ENCODE results near the gene MAMSTR.
"Not testable (repeated sequence)": the region's sequence is repeated elsewhere in the genome, so short reads cannot be mapped to it uniquely, and the experiment has no call there.

MAMSTR gene, protein sequence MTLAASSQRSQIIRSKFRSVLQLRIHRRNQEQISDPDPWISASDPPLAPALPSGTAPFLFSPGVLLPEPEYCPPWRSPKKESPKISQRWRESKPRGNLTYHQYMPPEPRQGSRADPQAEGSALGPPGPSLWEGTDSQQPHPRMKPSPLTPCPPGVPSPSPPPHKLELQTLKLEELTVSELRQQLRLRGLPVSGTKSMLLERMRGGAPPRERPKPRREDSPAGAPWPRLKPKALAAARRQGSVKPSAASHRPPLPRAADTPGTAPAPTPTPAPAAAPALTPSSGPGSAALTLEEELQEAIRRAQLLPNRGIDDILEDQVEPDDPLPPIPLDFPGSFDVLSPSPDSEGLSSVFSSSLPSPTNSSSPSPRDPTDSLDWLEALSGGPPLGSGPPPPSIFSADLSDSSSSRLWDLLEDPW

GRCh38 chr19:48719263-48720171 lies at the start of gene MAMSTR:
MAMSTR (minus strand) TSS chr19:48719725; CDS start chr19:48719031, 694 bp downstream.
- peak; percentile 51 for DNase-seq

DNA sequence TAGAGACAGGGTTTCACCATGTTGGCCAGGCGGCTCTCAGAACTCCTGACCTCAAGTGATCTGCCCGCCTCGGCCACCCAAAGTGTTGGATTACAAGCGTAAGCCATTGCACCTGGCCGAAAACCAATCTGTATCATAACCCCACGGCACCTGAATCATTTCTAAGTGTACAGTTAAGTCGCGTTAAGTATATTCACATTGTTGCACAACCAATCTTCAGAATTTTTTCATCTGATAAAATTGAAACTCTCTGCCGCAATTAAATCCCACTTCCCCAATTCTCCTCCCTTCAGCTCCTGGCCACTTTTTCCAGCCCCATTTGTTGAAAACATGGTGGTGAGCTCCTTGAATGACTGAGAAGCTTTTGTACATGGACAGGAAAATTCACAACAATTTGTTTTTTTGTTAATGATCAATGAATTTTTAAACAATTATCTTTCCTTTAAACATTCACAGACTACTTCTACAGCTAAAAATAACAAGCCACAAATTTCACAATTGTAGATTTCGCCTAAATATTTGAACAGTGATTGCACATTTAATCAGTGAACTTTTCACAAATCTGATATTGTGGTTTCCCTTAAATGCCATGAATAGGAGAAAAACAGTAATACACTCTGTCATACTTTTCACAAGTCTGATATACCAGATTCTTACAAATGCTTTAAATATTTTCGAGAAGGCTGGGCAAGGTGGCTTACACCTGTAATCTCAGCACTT lies 49.6 kb upstream of the MAMSTR start:
- DNase-seq, result no peak

GRCh38 chr19:48768171-48768753 lies 48.7 kb upstream of the MAMSTR start:
- not testable (repeated sequence) for DNase-seq

DNA sequence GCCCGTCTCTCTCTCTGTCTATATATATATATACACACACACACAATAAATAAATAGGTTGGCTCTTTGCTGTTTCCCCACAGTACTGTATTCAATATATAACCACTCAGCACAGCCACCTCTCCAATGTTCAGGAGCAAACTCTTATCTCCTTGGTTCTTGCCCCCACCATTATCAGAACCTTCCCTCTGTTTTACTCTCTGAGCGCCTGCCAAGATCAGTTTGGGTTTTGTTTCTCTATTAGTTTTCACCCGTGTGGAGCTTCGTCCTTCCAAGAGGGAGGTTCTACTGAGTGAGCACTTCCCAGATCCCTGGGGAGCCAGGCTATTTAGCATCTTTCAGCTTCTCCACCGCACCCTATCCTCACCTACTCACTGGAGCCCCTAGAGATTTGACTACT lies 46.3 kb upstream of the MAMSTR start:
- not testable (repeated sequence) for DNase-seq

DNA sequence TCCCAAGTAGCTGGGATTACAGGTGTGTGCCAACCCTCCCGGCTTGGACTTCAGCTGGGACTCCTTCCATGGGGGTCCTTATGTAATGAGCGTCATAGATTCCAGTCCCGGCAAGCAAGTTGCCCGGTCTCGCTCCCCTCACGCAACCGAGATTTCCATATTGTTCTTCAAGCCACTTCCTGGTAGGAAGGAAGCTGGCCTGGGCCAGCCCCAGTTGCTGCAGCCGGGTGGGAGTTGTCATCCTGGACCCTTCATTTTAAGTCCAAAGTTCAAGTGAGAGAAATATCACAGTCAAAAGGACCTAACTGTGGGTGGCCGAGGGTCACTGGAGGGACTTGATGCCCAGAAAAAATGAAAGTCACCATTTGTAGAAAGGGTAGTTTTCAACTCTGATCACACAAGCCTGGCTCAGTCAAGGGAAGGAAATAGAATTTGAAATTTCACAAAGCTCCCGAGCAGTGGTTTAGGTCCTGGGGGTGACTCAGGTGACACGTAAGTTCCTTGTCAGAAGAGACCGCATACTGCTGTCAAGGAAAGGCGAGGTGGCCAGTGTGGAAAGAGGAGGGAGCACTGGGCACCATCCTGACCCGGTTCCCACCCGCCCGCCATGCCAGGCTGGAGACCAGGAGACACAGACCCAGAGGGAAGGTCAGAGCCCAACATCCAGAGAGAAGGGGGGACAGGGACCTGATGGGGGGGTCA lies 41.1 kb upstream of the MAMSTR start:
- no peak for DNase-seq

GRCh38 chr19:48757741-48758144 lies 38.2 kb upstream of the MAMSTR start:
- DNase-seq, result no peak

GRCh38 chr19:48757089-48757675 lies 37.7 kb upstream of the MAMSTR start:
- no peak for DNase-seq

GRCh38 chr19:48756686-48757085 lies 37.2 kb upstream of the MAMSTR start:
- no peak for DNase-seq

DNA sequence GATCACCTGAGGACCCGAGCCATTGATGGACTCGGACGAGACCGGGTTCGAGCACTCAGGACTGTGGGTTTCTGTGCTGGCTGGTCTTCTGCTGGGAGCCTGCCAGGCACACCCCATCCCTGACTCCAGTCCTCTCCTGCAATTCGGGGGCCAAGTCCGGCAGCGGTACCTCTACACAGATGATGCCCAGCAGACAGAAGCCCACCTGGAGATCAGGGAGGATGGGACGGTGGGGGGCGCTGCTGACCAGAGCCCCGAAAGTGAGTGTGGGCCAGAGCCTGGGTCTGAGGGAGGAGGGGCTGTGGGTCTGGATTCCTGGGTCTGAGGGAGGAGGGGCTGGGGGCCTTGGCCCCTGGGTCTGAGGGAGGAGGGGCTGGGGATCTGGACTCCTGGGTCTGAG lies 36.7 kb upstream of the MAMSTR start:
- DNase-seq, result no peak

DNA sequence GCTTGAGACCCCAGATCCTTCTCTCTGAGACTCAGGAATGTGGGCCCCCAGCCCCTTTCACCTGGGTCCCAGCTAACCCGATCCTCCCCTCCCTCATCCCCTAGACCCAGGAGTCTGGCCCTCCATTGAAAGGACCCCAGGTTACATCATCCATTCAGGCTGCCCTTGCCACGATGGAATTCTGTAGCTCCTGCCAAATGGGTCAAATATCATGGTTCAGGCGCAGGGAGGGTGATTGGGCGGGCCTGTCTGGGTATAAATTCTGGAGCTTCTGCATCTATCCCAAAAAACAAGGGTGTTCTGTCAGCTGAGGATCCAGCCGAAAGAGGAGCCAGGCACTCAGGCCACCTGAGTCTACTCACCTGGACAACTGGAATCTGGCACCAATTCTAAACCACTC lies 36.3 kb upstream of the MAMSTR start:
- DNase-seq, result no peak

- DNase-seq, result no peak
Measured at GRCh38 chr19:48755084-48755641, 35.6 kb upstream of the MAMSTR start, which contains the start of gene FGF21. FGF21 (plus strand) TSS chr19:48755524; CDS start chr19:48756237, 713 bp downstream.

GRCh38 chr19:48752496-48753365 lies 33.2 kb upstream of the MAMSTR start, which contains the start of gene FUT1:
FUT1 (minus strand) TSS chr19:48752641; CDS start chr19:48751281, 1,360 bp downstream.
- DNase-seq, result peak; percentile 75

GRCh38 chr19:48751845-48752495 lies 32.4 kb upstream of the MAMSTR start:
- peak; percentile 44 for DNase-seq

DNA sequence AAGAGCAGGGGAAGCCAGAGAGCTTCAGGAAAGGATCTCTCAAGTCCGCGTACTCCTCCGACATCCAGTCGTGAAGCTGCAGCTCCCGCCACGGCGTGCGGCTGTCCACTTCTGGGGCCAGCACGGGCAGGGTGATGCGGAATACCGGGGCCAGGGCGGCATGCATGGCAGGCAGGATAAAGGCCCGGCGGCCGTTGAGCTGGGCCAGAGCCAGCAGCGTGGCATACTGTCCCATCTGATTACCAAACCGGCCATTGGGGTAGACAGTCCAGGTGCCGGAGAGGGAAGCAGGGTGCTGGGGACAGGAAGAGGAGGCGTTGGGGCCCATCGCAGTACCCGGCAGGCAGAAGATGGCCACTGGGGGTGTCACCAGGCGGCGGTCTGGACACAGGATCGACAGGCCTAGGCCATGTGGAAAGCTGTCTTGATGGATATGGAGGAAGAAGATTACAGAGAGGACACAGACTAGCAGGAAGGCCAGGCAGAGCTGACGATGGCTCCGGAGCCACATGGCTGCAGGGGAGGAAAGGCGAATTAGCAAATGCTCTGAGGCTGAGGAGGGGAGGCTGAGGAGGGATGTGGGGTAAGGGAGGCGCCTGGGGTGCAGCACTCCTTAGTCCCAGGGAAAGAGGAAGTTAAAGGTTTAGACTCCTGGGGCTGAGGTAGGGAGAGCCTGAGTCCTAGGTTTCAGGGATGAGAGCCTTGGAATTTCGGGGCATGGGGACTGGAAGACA lies 31.4 kb upstream of the MAMSTR start:
- DNase-seq, result no peak

DNA sequence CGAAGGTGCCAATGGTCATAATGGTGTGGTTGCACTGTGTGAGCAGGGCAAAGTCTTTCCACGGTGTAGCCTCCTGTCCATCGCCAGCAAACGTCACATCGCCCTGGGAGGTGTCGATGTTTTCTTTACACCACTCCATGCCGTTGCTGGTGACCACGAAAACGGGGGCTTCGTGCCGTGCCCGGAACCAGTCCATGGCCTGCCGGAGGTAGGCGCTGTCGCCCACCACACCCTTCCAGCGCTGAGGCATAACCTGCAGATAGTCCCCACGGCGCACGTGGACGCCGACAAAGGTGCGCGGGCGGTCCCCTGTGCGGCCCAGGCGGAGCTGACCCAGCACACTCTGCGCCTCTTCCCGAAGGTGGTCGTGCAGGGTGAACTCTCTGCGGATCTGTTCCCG lies 30.8 kb upstream of the MAMSTR start:
- DNase-seq, result no peak

GRCh38 chr19:48749571-48750198 lies 30.2 kb upstream of the MAMSTR start:
- DNase-seq, result no peak

DNA sequence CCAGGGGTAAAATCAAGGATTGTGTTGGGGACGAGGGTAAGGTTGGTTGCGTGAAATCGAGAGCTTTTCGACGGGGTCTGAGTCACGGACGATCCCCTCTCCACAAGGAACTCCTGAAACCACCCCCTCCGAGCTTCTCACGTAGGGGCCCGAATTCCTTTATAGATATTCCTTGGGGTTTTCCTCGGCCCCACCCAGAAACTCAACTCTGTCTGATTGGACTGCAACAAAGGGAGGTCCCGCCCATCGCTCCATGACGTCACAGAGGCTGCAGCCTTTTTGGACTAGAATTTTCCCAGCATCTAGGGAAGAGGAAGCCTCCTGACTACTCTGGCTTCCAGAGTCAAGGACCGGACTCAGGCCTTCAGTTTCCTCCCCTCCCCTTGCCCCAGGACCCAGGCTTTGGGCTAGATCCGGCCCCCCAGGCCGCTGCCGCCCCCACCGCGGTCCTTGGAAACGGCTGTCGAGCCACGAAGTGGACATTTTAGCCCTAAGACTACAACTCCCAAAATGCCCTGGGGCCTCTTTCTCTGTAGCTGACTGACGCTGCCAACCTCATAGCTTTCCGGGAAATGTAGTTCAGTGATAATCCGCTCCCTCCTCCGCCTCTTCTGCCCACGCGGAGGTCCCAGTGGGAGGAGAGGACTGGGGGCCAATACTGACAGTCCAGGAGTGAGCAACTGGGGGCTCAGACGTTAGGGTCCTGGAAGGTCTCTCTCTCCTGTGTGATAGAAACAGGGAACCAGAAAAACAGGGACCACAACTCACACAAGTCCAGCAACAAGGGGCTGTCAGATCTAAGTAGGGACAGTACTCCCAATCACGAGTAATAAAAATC lies 27.4 kb upstream of the MAMSTR start, which contains the start of gene IZUMO1:
TSS of gene IZUMO1 (minus strand) at position 172 of the 838 bp plus-strand sequence. CDS start 1,050 bp downstream, outside the sequence.
- DNase-seq, result peak; percentile 96
